Stimulated activated CD4-positive, alpha-beta T cell treated with anti-CD3 and anti-CD28 coated beads, Interleukin-2, amount 100 ng/mL, for 24 hours (primary cell): ENCODE results near the gene RAB39A.

Source experiments
- DNase-seq, 2 donors: peaks; one replicate each; pipeline ENCODE4 v3.0.0-alpha.2; 2020

The RAB39A gene

DNA sequence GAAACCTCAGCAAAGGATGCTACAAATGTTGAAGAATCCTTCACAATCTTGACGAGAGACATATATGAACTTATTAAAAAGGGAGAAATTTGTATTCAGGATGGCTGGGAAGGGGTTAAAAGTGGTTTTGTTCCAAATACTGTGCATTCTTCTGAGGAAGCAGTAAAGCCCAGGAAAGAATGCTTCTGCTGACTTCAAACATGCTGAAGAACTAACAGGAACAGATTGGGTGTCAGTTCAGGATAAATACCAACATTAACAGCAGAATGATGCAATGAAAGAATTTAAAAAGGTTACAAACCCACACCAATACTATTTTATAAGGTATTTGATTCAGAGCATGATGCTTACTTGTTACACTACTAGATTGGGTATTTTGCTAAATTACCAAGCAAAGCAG, 33.9 kb downstream of the RAB39A start:
- no peak for DNase-seq

DNA sequence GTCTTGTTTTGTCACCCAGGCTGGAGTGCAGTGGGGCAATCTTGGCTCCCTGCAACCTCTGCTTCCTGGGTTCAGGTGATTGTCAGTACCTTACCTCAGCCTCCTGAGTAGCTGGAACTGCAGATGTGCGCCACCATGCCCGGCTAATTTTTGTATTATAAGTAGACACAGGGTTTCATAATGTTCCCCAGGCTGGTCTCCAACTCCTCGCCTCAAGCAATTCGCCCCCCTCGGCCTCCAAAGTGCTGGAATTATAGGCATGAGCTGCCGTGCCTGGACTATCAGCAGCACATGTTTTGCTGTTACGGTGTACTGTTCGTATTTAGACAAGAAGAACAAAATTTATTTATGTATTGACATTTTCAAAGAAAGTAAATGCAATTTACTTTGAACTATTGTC, 34.8 kb downstream of the RAB39A start:
- DNase-seq = no peak

DNA sequence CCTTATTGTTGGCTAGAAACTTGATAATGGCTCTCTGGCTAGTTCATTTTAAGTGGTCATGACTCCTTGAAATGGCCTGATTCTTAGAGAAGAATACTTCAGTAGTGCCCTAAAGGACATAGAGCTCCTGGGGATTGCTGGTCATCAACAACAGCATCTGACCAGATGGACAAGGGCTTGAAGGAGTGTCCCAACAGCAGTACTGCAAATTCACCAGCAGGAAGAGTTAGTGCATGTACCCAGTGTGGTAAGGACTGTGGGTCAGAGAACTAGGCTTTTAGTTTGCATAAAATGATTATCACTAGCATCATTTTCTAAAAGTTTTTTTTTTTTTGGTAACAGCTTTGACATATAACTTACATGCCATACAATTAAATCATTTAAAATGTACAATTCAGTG, 41.0 kb downstream of the RAB39A start:
- no peak for DNase-seq

GRCh38 chr11:107970049-107970448, 41.8 kb downstream of the RAB39A start:
- no peak for DNase-seq

DNA sequence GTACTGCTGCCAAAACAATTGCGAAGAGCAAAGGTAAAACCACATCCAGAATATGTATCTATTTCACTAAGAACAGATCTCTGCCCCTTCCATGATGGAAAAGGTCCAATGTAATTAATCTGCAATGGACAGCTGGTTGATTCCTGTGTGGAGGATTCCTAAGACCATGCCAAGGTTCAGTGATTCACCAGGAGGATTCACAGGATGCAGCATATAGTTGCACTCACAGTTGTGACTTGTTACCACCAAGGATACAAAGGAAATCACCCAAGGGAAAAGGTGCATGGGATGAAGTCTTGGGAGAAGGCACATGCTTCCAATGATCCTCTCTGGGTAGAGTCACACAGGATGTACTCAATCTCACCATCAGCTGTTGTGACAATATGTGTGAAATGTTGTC, 45.4 kb downstream of the RAB39A start:
- DNase-seq = no peak

GRCh38 chr11:107988397-107989158, 60.3 kb downstream of the RAB39A start:
- DNase-seq = no peak

GRCh38 chr11:107991868-107992414, 63.7 kb downstream of the RAB39A start:
- no peak for DNase-seq

DNA sequence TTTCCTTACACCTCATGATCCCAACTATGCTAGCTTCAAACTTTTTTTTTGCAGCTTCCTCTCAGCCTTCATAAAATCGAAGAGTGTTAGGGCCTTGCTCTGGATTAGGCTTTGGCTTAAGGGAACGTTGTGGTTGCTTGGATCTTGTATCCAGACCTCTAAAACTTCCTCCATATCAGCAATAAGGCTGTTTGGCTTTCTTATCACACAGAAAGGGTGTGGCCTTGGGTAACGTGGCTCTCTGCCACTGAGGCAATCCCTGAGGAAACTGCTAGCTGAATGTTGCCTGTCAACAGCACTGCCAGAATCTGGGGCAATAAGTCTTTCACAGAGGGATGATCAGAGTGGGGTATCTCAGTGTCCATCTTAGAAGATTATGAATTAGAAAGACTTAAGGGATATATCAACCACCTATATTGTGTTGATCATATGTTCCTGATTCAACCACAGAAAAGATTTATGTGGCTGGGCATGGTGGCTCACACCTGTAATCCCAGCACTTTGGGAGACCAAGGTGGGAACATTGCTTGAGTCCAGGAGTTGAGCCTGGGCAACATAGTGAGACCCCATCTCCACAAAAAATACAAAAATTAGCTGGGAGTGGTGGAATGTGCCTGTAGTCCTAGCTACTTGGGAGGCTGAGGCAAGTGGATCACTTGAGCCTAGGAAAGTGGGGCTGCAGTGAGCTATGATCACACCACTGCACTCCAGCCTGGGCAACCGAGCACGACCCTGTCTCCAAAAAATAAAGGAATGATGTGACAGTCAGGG, 67.9 kb downstream of the RAB39A start:
- DNase-seq = no peak

- DNase-seq = no peak
Observed at GRCh38 chr11:107998761-107999160, 70.5 kb downstream of the RAB39A start.

DNA sequence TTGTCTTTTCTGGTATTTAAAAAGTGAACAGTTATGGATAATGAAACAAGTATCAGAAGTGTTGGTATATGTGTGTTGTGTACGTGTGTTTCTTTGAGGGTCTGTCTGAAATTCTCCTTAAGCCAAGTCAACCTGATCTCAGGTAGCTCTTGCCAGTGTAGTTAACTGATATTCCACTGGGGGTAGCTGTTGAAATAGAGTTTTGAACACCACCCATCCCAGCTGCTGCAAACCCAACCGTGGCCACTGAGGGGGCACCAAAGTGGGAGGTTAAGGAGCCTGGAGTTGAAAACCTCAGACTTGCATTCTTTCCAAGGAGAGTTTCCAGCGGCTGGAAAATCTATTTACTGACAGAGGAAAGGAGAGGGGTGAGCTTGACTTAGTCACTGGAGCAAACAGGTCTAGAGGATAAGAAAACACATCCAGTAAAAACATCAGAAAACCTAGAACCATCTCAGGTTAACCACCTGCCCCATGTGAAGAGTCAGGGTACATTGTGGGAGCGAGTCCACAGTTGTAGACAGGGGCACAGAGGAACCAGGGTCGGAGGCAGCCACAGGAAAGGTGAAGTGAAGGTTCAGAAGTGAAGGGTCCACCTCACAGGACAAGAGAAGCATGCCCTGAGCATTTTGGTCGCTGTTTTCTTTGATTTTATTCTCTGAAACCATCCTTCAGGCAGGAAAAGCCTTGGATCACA, 71.7 kb downstream of the RAB39A start:
- peak; percentile 7 to 19 for DNase-seq

- DNase-seq = no peak
Observed at GRCh38 chr11:108002476-108002875, 74.2 kb downstream of the RAB39A start.

- no peak for DNase-seq
Observed at GRCh38 chr11:108003623-108004022, 75.4 kb downstream of the RAB39A start.

- DNase-seq = no peak
Observed at GRCh38 chr11:108007819-108008218, 79.6 kb downstream of the RAB39A start.

DNA sequence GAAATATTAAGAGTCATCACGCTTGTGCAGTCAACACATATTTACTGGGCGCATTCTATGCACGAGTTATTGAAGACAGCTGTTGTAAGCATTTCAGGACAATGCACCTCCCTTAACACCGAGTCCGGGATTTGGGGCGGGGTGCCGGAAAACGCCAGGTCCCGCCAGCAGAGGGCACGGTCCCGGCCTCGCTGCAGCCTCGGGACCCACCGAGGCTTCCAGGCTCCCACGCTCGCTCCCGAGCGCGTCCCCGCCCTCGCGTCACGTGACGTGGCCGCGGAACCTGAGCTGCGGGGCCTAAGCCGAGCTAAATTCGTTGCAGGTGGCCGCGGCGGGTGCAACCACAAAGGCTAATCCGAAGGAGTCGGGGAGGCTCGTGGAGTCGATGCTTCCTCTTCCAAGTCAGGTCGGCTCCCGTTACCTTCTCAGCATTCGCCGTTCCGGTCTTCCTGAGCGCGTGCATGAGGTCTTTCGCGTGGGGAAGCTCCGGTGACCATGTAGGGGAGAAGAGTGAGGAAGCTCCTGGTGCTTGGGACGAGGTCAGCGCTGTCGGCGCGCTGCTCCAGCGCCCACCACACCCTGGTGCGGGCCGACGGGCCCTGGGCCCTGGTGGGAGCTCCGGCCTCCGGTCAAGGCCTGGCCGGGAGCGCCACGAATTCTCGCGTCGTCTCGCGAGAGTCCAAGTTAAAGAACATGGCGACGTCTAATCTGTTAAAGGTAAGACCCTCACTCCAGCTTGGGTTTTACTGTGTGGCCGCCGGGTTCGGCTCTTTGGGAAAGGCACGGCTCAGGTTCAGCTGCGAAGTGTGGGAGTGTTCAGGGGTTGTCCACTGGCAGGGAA, 80.6 kb downstream of the RAB39A start, which contains the start of gene CUL5:
Gene CUL5, plus strand, starts transcription at position 243 of the 841 bp plus-strand sequence. Its CDS starts 451 bp downstream, at position 694.
- DNase-seq = peak; percentile 92 to 93

DNA sequence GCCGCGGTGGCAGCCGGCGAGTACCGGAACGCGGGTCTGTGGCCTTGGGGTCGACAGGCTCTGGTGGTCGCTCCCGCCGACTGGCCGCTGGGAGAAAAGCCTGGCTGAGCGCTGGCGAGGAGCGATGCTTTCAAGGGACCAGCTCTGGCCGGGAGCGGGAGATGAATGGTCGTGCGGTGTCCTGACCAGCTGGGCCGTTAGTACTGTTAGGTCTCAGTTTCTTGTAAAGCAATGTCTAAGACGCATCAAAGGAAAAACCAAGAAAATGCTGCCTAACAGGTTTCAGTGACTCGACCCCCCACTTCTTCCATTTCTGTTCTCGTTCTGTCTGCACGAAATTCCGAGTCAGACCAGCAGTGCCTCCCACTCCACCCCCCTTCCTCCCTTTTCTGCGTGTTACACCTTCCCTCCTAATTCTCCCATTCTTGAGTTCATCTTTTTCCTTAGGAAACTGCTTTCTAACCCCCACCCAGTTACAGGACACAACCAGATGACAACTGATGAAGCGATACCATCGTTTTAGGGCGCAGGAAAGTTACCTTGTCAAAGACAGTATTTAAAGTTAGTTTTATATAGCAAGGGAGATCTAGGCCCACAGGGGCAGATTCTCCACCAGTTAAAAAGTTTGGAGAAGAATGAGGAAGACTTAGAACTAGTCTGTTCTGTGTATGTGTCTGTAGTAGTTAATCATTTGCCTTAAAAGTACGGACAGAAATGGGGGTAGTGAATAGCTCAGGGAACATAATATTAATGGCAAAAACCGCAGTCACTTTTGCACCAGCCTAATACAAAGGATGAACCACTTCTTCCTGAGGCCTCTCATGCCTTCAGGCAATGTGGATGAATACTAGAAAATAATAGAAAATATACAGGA, 81.5 kb downstream of the RAB39A start:
- peak; percentile 10 to 29 for DNase-seq

- no peak for DNase-seq
Observed at GRCh38 chr11:108012139-108012725, 84.0 kb downstream of the RAB39A start.
